ENCODE data around the gene DUSP8. TPM values are rescaled to one million over a fixed set of nuclear protein-coding genes. Genes with fewer than 3 reads are reported as not detected.
"Not testable (repeated sequence)": the region's sequence is repeated elsewhere in the genome, so short reads cannot be mapped to it uniquely, and the experiment has no call there.

The DUSP8 gene, protein sequence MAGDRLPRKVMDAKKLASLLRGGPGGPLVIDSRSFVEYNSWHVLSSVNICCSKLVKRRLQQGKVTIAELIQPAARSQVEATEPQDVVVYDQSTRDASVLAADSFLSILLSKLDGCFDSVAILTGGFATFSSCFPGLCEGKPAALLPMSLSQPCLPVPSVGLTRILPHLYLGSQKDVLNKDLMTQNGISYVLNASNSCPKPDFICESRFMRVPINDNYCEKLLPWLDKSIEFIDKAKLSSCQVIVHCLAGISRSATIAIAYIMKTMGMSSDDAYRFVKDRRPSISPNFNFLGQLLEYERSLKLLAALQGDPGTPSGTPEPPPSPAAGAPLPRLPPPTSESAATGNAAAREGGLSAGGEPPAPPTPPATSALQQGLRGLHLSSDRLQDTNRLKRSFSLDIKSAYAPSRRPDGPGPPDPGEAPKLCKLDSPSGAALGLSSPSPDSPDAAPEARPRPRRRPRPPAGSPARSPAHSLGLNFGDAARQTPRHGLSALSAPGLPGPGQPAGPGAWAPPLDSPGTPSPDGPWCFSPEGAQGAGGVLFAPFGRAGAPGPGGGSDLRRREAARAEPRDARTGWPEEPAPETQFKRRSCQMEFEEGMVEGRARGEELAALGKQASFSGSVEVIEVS
- 10 to 100 TPM; 79.5 to 90.1 TPM for total RNA-seq
- 8.2 to 72.1 reads per million in 2 donors for total RNA-seq

- Mint-ChIP-seq H3K27me3 (no peaks in the 10 kb centered on the region), H3K4me1 (peaks cover 14% of the 10 kb centered on the region), H3K36me3 (ENCODE audit: low read depth) (no peaks in the 10 kb centered on the region), H3K4me3 (peak within 1 kb of the TSS; percentile 91), H3K27ac (peak within 1 kb of the TSS; percentile 89)
- H3K9me3 ChIP-seq (ENCODE audit: control insufficient read depth, low read length, poor library complexity, severe bottlenecking) = no peaks in the 10 kb centered on the region
- peak; percentile 96 to 98 (median 97) for DNase-seq
- ATAC-seq = peak; percentile 64
These were observed at the start of gene DUSP8 for GRCh38 chr11:1572197-1573076. Gene DUSP8, minus strand, starts transcription at chr11:1572271. Its CDS starts 6,445 bp downstream, at chr11:1565826.

DNA sequence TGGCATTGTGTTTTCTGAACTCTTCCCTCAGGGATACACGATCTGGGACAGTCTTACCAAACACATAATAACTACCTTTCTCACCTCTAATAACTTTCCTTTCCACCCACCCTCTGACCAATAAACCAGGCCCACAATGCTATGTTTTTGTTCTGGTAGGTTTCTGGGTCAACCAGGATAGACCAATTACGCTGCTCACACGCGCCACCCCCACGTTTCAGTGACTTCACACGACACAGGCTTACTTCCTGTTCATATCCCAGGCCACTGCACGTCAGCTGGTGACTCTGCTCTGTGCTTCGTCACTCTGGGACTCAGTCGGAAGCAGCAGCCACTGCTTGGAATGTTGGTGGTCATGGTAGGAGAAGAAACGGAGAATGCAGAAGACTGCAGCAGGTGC, 47.4 kb upstream of the DUSP8 start:
- peak overlapping the region; percentile 76 for H3K4me3 Mint-ChIP-seq
- no peak for DNase-seq

GRCh38 chr11:1618231-1618630, 46.2 kb upstream of the DUSP8 start:
- no peaks in the 10 kb centered on the region for H3K36me3 Mint-ChIP-seq (ENCODE audit: low read depth)
- no peak overlapping the region for H3K4me3 Mint-ChIP-seq
- ATAC-seq = no peak
- peaks cover 10% of the 10 kb centered on the region for H3K4me1 Mint-ChIP-seq
- no peaks in the 10 kb centered on the region for H3K9me3 ChIP-seq (ENCODE audit: control insufficient read depth, low read length, poor library complexity, severe bottlenecking)
- H3K27me3 Mint-ChIP-seq = peaks cover 28% of the 10 kb centered on the region
- H3K27ac Mint-ChIP-seq = peak overlapping the region; percentile 39
- no peak for DNase-seq

More for the DNA sequence above, 47.4 kb upstream of the DUSP8 start:
- peaks cover 16% of the 10 kb centered on the region for H3K27me3 Mint-ChIP-seq
- H3K4me1 Mint-ChIP-seq = peaks cover 10% of the 10 kb centered on the region
- peak overlapping the region; percentile 66 for H3K27ac Mint-ChIP-seq
- H3K36me3 Mint-ChIP-seq (ENCODE audit: low read depth) = no peaks in the 10 kb centered on the region
- H3K9me3 ChIP-seq (ENCODE audit: control insufficient read depth, low read length, poor library complexity, severe bottlenecking) = no peaks in the 10 kb centered on the region
- ATAC-seq = peak; percentile 96

GRCh38 chr11:1608363-1608762, 36.3 kb upstream of the DUSP8 start, which contains the start of gene KRTAP5-3:
Gene KRTAP5-3, minus strand, starts transcription at chr11:1608463. Its CDS starts 78 bp downstream, at chr11:1608385.
- peaks cover 3% of the 10 kb centered on the region for H3K36me3 Mint-ChIP-seq (ENCODE audit: low read depth)
- H3K27ac Mint-ChIP-seq = no peak within 1 kb of the TSS
- H3K4me1 Mint-ChIP-seq = peaks cover 14% of the 10 kb centered on the region
- H3K9me3 ChIP-seq (ENCODE audit: control insufficient read depth, low read length, poor library complexity, severe bottlenecking) = no peaks in the 10 kb centered on the region
- peaks cover 39% of the 10 kb centered on the region for H3K27me3 Mint-ChIP-seq
- no peak within 1 kb of the TSS for H3K4me3 Mint-ChIP-seq
- DNase-seq (no peak), ATAC-seq (no peak)

GRCh38 chr11:1607901-1608300, 35.8 kb upstream of the DUSP8 start:
- not testable (repeated sequence) for H3K9me3 ChIP-seq (ENCODE audit: control insufficient read depth, low read length, poor library complexity, severe bottlenecking); H3K27ac Mint-ChIP-seq; H3K4me3 Mint-ChIP-seq; ATAC-seq; DNase-seq; H3K36me3 Mint-ChIP-seq (ENCODE audit: low read depth)
- H3K27me3 Mint-ChIP-seq = peaks cover 43% of the 10 kb centered on the region
- peaks cover 15% of the 10 kb centered on the region for H3K4me1 Mint-ChIP-seq

GRCh38 chr11:1607156-1607845, 35.2 kb upstream of the DUSP8 start:
- ATAC-seq; H3K36me3 Mint-ChIP-seq (ENCODE audit: low read depth); DNase-seq; H3K4me3 Mint-ChIP-seq; H3K9me3 ChIP-seq (ENCODE audit: control insufficient read depth, low read length, poor library complexity, severe bottlenecking); H3K27ac Mint-ChIP-seq: not testable (repeated sequence)
- Mint-ChIP-seq H3K27me3 (peaks cover 44% of the 10 kb centered on the region), H3K4me1 (peaks cover 15% of the 10 kb centered on the region)

- peak overlapping the region; percentile 91 for H3K27ac Mint-ChIP-seq
- ATAC-seq = peak; percentile 64
- peaks cover 15% of the 10 kb centered on the region for H3K4me1 Mint-ChIP-seq
- peak overlapping the region; percentile 71 for H3K4me3 Mint-ChIP-seq
- peaks cover 46% of the 10 kb centered on the region for H3K27me3 Mint-ChIP-seq
- DNase-seq; H3K9me3 ChIP-seq (ENCODE audit: control insufficient read depth, low read length, poor library complexity, severe bottlenecking); H3K36me3 Mint-ChIP-seq (ENCODE audit: low read depth): not testable (repeated sequence)
These were observed 33.9 kb upstream of the DUSP8 start for GRCh38 chr11:1605923-1606322.

DNA sequence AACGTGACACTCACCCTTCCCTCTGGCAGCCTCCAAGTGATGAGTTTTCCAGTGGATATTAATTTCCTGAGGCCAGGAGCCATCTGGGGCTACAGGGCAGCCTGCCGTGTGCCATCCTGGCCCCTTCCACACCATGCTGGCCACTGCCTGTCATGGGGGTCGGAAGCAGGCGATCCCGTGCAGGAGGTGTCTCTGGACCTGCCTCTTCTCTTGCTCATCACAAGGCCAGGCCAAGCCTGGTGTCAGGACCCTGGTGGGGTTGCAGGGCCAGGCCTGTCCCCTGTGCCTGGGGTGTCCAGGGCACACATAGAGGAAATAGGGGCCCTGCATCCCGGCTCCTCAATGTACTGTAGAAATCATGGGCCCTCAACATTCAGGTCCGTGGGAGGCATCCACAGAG, 32.6 kb upstream of the DUSP8 start:
- Mint-ChIP-seq H3K4me1 (peaks cover 15% of the 10 kb centered on the region), H3K36me3 (ENCODE audit: low read depth) (peaks cover 3% of the 10 kb centered on the region), H3K27ac (no peak overlapping the region), H3K27me3 (peaks cover 51% of the 10 kb centered on the region), H3K4me3 (no peak overlapping the region)
- ATAC-seq (no peak), DNase-seq (no peak)
- no peaks in the 10 kb centered on the region for H3K9me3 ChIP-seq (ENCODE audit: control insufficient read depth, low read length, poor library complexity, severe bottlenecking)

DNA sequence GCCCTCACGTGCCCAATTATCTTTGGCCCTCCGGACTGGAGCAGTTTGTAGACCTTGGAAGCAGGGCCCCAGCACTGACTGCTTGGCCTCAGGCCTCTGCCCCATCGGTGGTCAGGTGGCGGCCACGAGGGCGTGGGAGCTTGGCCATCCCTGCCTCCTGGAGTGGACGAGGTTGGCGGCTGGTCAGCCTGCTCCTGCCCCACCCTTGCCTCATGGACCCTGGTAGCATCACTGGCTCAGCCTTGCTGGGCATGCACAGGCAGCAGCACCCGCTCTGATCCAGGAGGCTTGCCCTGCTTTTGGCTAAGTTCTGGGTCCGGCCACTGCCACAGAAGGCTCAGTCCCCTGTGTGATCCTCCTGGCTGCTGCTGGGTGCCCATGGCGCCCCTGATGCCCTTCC, 32.1 kb upstream of the DUSP8 start:
- Mint-ChIP-seq H3K4me1 (peaks cover 15% of the 10 kb centered on the region), H3K36me3 (ENCODE audit: low read depth) (peaks cover 3% of the 10 kb centered on the region), H3K27ac (no peak overlapping the region), H3K4me3 (no peak overlapping the region), H3K27me3 (peaks cover 57% of the 10 kb centered on the region)
- H3K9me3 ChIP-seq (ENCODE audit: control insufficient read depth, low read length, poor library complexity, severe bottlenecking) = no peaks in the 10 kb centered on the region
- DNase-seq (no peak), ATAC-seq (no peak)

- H3K27me3 Mint-ChIP-seq = peaks cover 59% of the 10 kb centered on the region
- no peak for ATAC-seq
These were observed 31.6 kb upstream of the DUSP8 start for GRCh38 chr11:1603629-1604028.

GRCh38 chr11:1601663-1602062, 29.6 kb upstream of the DUSP8 start:
- H3K4me3 Mint-ChIP-seq; ATAC-seq; DNase-seq; H3K9me3 ChIP-seq (ENCODE audit: control insufficient read depth, low read length, poor library complexity, severe bottlenecking); H3K36me3 Mint-ChIP-seq (ENCODE audit: low read depth); H3K27ac Mint-ChIP-seq: not testable (repeated sequence)
- peaks cover 16% of the 10 kb centered on the region for H3K4me1 Mint-ChIP-seq
- peaks cover 61% of the 10 kb centered on the region for H3K27me3 Mint-ChIP-seq

More at GRCh38 chr11:1603629-1604028, 31.6 kb upstream of the DUSP8 start:
- H3K9me3 ChIP-seq (ENCODE audit: control insufficient read depth, low read length, poor library complexity, severe bottlenecking) = no peaks in the 10 kb centered on the region
- peaks cover 15% of the 10 kb centered on the region for H3K4me1 Mint-ChIP-seq
- H3K36me3 Mint-ChIP-seq (ENCODE audit: low read depth) = peaks cover 3% of the 10 kb centered on the region
- no peak for DNase-seq
- no peak overlapping the region for H3K27ac Mint-ChIP-seq
- H3K4me3 Mint-ChIP-seq = no peak overlapping the region

- H3K4me1 Mint-ChIP-seq = peaks cover 16% of the 10 kb centered on the region
- no peak overlapping the region for H3K27ac Mint-ChIP-seq
- ATAC-seq = no peak
These were observed 28.6 kb upstream of the DUSP8 start for GRCh38 chr11:1600626-1601025.

More at GRCh38 chr11:1600626-1601025, 28.6 kb upstream of the DUSP8 start:
- H3K9me3 ChIP-seq (ENCODE audit: control insufficient read depth, low read length, poor library complexity, severe bottlenecking) = no peaks in the 10 kb centered on the region
- peaks cover 3% of the 10 kb centered on the region for H3K36me3 Mint-ChIP-seq (ENCODE audit: low read depth)
- DNase-seq = no peak
- H3K27me3 Mint-ChIP-seq = peaks cover 62% of the 10 kb centered on the region
- H3K4me3 Mint-ChIP-seq = no peak overlapping the region
